ENCODE measurements around the gene CEP120.
A peak's percentile ranks its signal among the peaks of the same experiment; 100 is the strongest.
"Not testable (repeated sequence)": the region's sequence is repeated elsewhere in the genome, so short reads cannot be mapped to it uniquely, and the experiment has no call there.

CEP120 gene

GRCh38 chr5:123438244-123438643, 15.0 kb upstream of the CEP120 start:
- no peak for DNase-seq

GRCh38 chr5:123436201-123436600, 13.0 kb upstream of the CEP120 start:
- no peak for DNase-seq

GRCh38 chr5:123434796-123435195, 11.6 kb upstream of the CEP120 start:
- DNase-seq, result no peak

GRCh38 chr5:123433596-123433995, 10.4 kb upstream of the CEP120 start:
- DNase-seq, result peak; percentile 51

- DNase-seq, result not testable (repeated sequence)
Measured at GRCh38 chr5:123430441-123430840, 7.2 kb upstream of the CEP120 start.

GRCh38 chr5:123429993-123430392, 6.8 kb upstream of the CEP120 start:
- DNase-seq, result peak; percentile 92

GRCh38 chr5:123429221-123429954, 6.2 kb upstream of the CEP120 start:
- DNase-seq, result peak; percentile 12

- DNase-seq, result no peak
Measured at GRCh38 chr5:123428521-123429220, 5.5 kb upstream of the CEP120 start.

GRCh38 chr5:123427281-123427680, 4.1 kb upstream of the CEP120 start:
- no peak for DNase-seq

GRCh38 chr5:123425431-123425830, 2.2 kb upstream of the CEP120 start:
- DNase-seq, result peak; percentile 41

- peak; percentile 21 for DNase-seq
Measured at GRCh38 chr5:123422433-123423277, 548 bp downstream of the CEP120 start.

- no peak for DNase-seq
Measured at GRCh38 chr5:123421773-123422172, 1.4 kb downstream of the CEP120 start.

GRCh38 chr5:123414974-123415373, 8.2 kb downstream of the CEP120 start:
- no peak for DNase-seq

GRCh38 chr5:123412206-123412605, 11.0 kb downstream of the CEP120 start:
- DNase-seq, result no peak

GRCh38 chr5:123401999-123402398, 21.2 kb downstream of the CEP120 start:
- DNase-seq, result not testable (repeated sequence)

- no peak for DNase-seq
Measured at GRCh38 chr5:123401320-123401719, 21.9 kb downstream of the CEP120 start.

GRCh38 chr5:123400870-123401291, 22.3 kb downstream of the CEP120 start:
- not testable (repeated sequence) for DNase-seq

GRCh38 chr5:123398058-123398733, 25.0 kb downstream of the CEP120 start:
- no peak for DNase-seq

GRCh38 chr5:123397538-123397937, 25.7 kb downstream of the CEP120 start:
- no peak for DNase-seq

- no peak for DNase-seq
Measured at GRCh38 chr5:123391009-123391408, 32.2 kb downstream of the CEP120 start.

- no peak for DNase-seq
Measured at GRCh38 chr5:123389794-123390193, 33.4 kb downstream of the CEP120 start.

- no peak for DNase-seq
Measured at GRCh38 chr5:123387313-123387712, 35.9 kb downstream of the CEP120 start.

- DNase-seq, result no peak
Measured at GRCh38 chr5:123382252-123382651, 41.0 kb downstream of the CEP120 start.
